A549 (cell line): ENCODE data around the gene ZSCAN5A. TPM values are rescaled to one million over a fixed set of nuclear protein-coding genes. Genes with fewer than 3 reads are reported as not detected.
"Not testable (repeated sequence)": the region's sequence is repeated elsewhere in the genome, so short reads cannot be mapped to it uniquely, and the experiment has no call there.

Experiments
- ATAC-seq, 2 experiments: fragments of 200-7000 bp in 1 of 2; fragments of >200 bp in 1 of 2; cut with Nextera tagmentation in 1 of 2; cut with Tn5 transposase in 1 of 2; 3 replicates each; pipeline versions ENCODE4 v1.8.0 to v1.9.1; 2018 to 2020; ENCODE audit warnings: mild to moderate bottlenecking in 1 of 2, moderate library complexity in 1 of 2
- CTCF ChIA-PET: fragments of 300-600 bp; sonication (Branson Sonifier 250); formaldehyde crosslinking; extraction: SDS; loops from one replicate; lab custom pipeline; 2021; ENCODE audit warnings: antibody characterized with exemption, inconsistent platforms; lab: Yijun Ruan, JAX
- POLR2A ChIA-PET: fragments of 350-600 bp; formaldehyde crosslinking; extraction: SDS; loops from one replicate; lab custom pipeline; 2021; ENCODE audit warnings: antibody characterized with exemption, inconsistent platforms; lab: Yijun Ruan, JAX
- DNase-seq, 2 experiments: peaks; one replicate each; pipeline versions ENCODE4 v3.0.0 to v3.0.0-alpha.2; 2011 to 2016; ENCODE audit warnings: low read depth in 1 of 2, low spot score in 1 of 2
- FAIRE-seq: peaks from 2 replicates; lab custom pipeline; 2011; peaks lifted over from hg19 to GRCh38; lab: Jason Lieb, UNC
- H3K27ac ChIP-seq, 2 experiments: fragments of >200 bp; sonication (Bioruptor Twin); formaldehyde crosslinking; 3 replicates each; pipeline ENCODE4 v1.5.1; 2016 to 2017
- H3K4me1 ChIP-seq: fragments of >200 bp; sonication (Bioruptor Twin); formaldehyde crosslinking; 3 replicates; pipeline ENCODE4 v1.6.1; 2016
- H3K4me2 ChIP-seq: fragments of >200 bp; sonication (Bioruptor Twin); formaldehyde crosslinking; 3 replicates; pipeline ENCODE4 v1.6.1; 2016
- H3K4me3 ChIP-seq: fragments of >200 bp; sonication (Bioruptor Twin); formaldehyde crosslinking; 3 replicates; pipeline ENCODE4 v1.5.1; 2016
- H3K9me3 ChIP-seq: fragments of >200 bp; sonication (Bioruptor Twin); formaldehyde crosslinking; 3 replicates; pipeline ENCODE4 v1.6.1; 2016
- BHLHE40 ChIP-seq: IDR thresholded peaks from 2 replicates; pipeline ENCODE4 v1.6.1; 2012; ENCODE audit warnings: low read depth, low read length, inconsistent platforms
- CBX2 ChIP-seq: fragments of 200-600 bp; sonication (generic); IDR thresholded peaks from 2 replicates; pipeline ENCODE4 v1.6.1; 2016; ENCODE audit warnings: low read depth, mild to moderate bottlenecking, borderline replicate concordance
- CHD2 ChIP-seq: fragments of 150-350 bp; IDR thresholded peaks from 2 replicates; pipeline ENCODE4 v1.6.1; 2014; ENCODE audit warnings: low read length; ENCODE audit not compliant: partially characterized antibody
- CHD4 ChIP-seq: fragments of 200-600 bp; sonication (generic); IDR thresholded peaks from 2 replicates; pipeline ENCODE4 v1.6.1; 2016; ENCODE audit warnings: antibody characterized with exemption, mild to moderate bottlenecking, borderline replicate concordance
- CTCF ChIP-seq: fragments of >200 bp; sonication (Bioruptor Twin); formaldehyde crosslinking; IDR thresholded peaks from 3 replicates; pipeline ENCODE4 v1.5.1; 2016
- E2F6 ChIP-seq: IDR thresholded peaks from 2 replicates; pipeline ENCODE4 v1.6.1; 2012; ENCODE audit warnings: low read depth, borderline replicate concordance
- GATA3 ChIP-seq: IDR thresholded peaks from 2 replicates; pipeline ENCODE4 v1.6.1; 2012; ENCODE audit warnings: borderline replicate concordance
- MAX ChIP-seq: IDR thresholded peaks from 2 replicates; pipeline ENCODE4 v1.6.1; 2012
- MAZ ChIP-seq: fragments of 150-350 bp; IDR thresholded peaks from 2 replicates; pipeline ENCODE4 v1.6.1; 2014; ENCODE audit warnings: antibody characterized with exemption, low read depth, low read length, borderline replicate concordance
- NPAS2 ChIP-seq: fragments of 250-450 bp; sonication (Bioruptor Pico); IDR thresholded peaks from 2 replicates; pipeline ENCODE4 v1.8.0; 2022; ENCODE audit warnings: mild to moderate bottlenecking, moderate library complexity, borderline replicate concordance
- POLR2AphosphoS2 ChIP-seq: conservative IDR thresholded peaks from 2 replicates; pipeline ENCODE4 v1.6.1; 2012; ENCODE audit warnings: low read length, improper control_type of control experiment, inconsistent platforms
- RAD21 ChIP-seq, 2 experiments: fragments of >200 bp in 1 of 2; sonication (Bioruptor Twin) in 1 of 2; formaldehyde crosslinking in 1 of 2; IDR thresholded peaks in 1 of 2; conservative IDR thresholded peaks in 1 of 2; 2 replicates in 1 of 2; 3 replicates in 1 of 2; pipeline ENCODE4 v1.6.1; 2012 to 2018; ENCODE audit warnings: inconsistent platforms in 1 of 2
- RCOR1 ChIP-seq: fragments of 150-350 bp; IDR thresholded peaks from 2 replicates; pipeline ENCODE4 v1.6.1; 2014; ENCODE audit warnings: antibody characterized with exemption, low read length, low read depth
- RNF2 ChIP-seq: fragments of 200-600 bp; sonication (generic); IDR thresholded peaks from 2 replicates; pipeline ENCODE4 v1.6.1; 2016; ENCODE audit warnings: low read depth, mild to moderate bottlenecking, antibody characterized with exemption, moderate library complexity, borderline replicate concordance
- SMC3 ChIP-seq: fragments of >200 bp; sonication (Bioruptor Twin); formaldehyde crosslinking; IDR thresholded peaks from 3 replicates; pipeline ENCODE4 v1.6.1; 2018; ENCODE audit warnings: inconsistent platforms
- TFCP2L1 ChIP-seq: fragments of 250-450 bp; sonication (Bioruptor Pico); IDR thresholded peaks from 2 replicates; pipeline ENCODE4 v1.5.0; 2021; ENCODE audit warnings: mild to moderate bottlenecking
- ZFP36 ChIP-seq: fragments of 450-650 bp; IDR thresholded peaks from 2 replicates; pipeline ENCODE4 v1.6.1; 2014; ENCODE audit warnings: borderline replicate concordance; ENCODE audit not compliant: partially characterized antibody
- WGBS: methylation state at CpG from one replicate; pipeline ENCODE4 v1.1.6; 2017; ENCODE audit errors: missing lambda C conversion rate; 5-methylcytosine and 5-hydroxymethylcytosine counted together
- polyA plus RNA-seq, 4 experiments: library from polyadenylated mRNA; depleted of rRNA in 3 of 4; stranded (reverse); fragments of >200 nt; fragmentation: RNase III in 1 of 4; extraction: RNeasy Plus Mini Kit Qiagen cat#74134 plus additional on column Dnase treatment in 1 of 4; gene quantifications; 2 replicates in 3 of 4; 3 replicates in 1 of 4; pipeline ENCODE4 v1.2.3, GENCODE V29; 2011 to 2017

Gene ZSCAN5A
- polyA plus RNA-seq, 2 of the 4 experiments (the other 2 are of a cell fraction), result 10.8 to 13.3 TPM

- Histone ChIP-seq H3K27ac (no peak overlapping the region), H3K4me2 (no peak overlapping the region)
- CTCF ChIA-PET, result interaction anchor here (2.2 kb wide), 1 partner anchor 9 kb away, joined by 10 read pairs; no protein-coding TSS in a partner anchor
- ATAC-seq, result no peak
- DNase-seq, result no peak
- TF ChIP-seq ZFP36 (peak; percentile 78), MAZ (no peak)
- TF ChIP-seq, all 56 proteins: peak for 1
- POLR2A ChIA-PET, result no interaction called here
- FAIRE-seq, result no peak
- no peak overlapping the region for H3K4me3 ChIP-seq
- peaks cover 56% of the 10 kb centered on the region for H3K9me3 ChIP-seq
- H3K4me1 ChIP-seq, result no peaks in the 10 kb centered on the region
These were observed 27.3 kb upstream of the ZSCAN5A start for GRCh38 chr19:56341948-56342347.

GRCh38 chr19:56339031-56339430 lies 24.4 kb upstream of the ZSCAN5A start:
- H3K4me1 ChIP-seq, DNase-seq, H3K4me2 ChIP-seq, POLR2A ChIA-PET, ATAC-seq, H3K27ac ChIP-seq, FAIRE-seq, H3K4me3 ChIP-seq: not testable (repeated sequence)
- CTCF ChIA-PET, result interaction anchor here (0.9 to 1.5 kb wide), 3 partner anchors 10 to 273 kb away, joined by 3 to 4 read pairs (median 3); no protein-coding TSS in a partner anchor
- 87% methylated on average over 9 of the region's 10 CpGs for WGBS
- peaks cover 46% of the 10 kb centered on the region for H3K9me3 ChIP-seq

- POLR2A ChIA-PET, ATAC-seq, FAIRE-seq, H3K4me3 ChIP-seq, CTCF ChIA-PET, DNase-seq, H3K27ac ChIP-seq, H3K4me1 ChIP-seq, H3K4me2 ChIP-seq: not testable (repeated sequence)
- 3% methylated on average over 6 of the region's 8 CpGs for WGBS
- H3K9me3 ChIP-seq, result peaks cover 35% of the 10 kb centered on the region; the same call in 2 of the 3 replicates
These were observed 22.4 kb upstream of the ZSCAN5A start for GRCh38 chr19:56337077-56337476.

GRCh38 chr19:56335371-56335770 lies 20.7 kb upstream of the ZSCAN5A start:
- H3K4me1 ChIP-seq, ATAC-seq, H3K4me3 ChIP-seq, DNase-seq, H3K4me2 ChIP-seq, FAIRE-seq, H3K27ac ChIP-seq, POLR2A ChIA-PET: not testable (repeated sequence)
- H3K9me3 ChIP-seq, result peaks cover 28% of the 10 kb centered on the region; the same call in 1 of the 3 replicates
- CTCF ChIA-PET, result interaction anchor here (0.9 to 4.0 kb wide), 6 partner anchors 19 to 269 kb away, joined by 3 to 51 read pairs (median 6); no protein-coding TSS in a partner anchor

GRCh38 chr19:56333506-56333905 lies 18.9 kb upstream of the ZSCAN5A start:
- ATAC-seq (peak in 1 of 2 experiments; percentile 84; a peak in 4 of 6 replicates), DNase-seq (peak; percentile 43 to 70), FAIRE-seq (peak; percentile 84)
- TF ChIP-seq MAX (no peak), NPAS2 (CRISPR knock-in tag) (no peak), CHD4 (no peak), RNF2 (no peak), E2F6 (no peak), POLR2AphosphoS2 (no peak), CHD2 (no peak), BHLHE40 (no peak), CBX2 (no peak), TFCP2L1 (CRISPR knock-in tag) (no peak), GATA3 (no peak), CTCF (peak; percentile 66), RAD21 (conservative IDR thresholded peaks at IDR 0.05 in 1 of 2, IDR thresholded peaks at IDR 0.05 in 1 of 2) (peak; percentile 78 to 90), SMC3 (peak; percentile 59), RCOR1 (no peak)
- CTCF ChIA-PET, result interaction anchor here (0.6 to 4.0 kb wide), 45 partner anchors 8 to 703 kb away, joined by 3 to 51 read pairs (median 4); partner anchors contain the start of gene ZNF444
- H3K27ac ChIP-seq, result no peak overlapping the region
- H3K9me3 ChIP-seq, result peaks cover 19% of the 10 kb centered on the region; the same call in 1 of the 3 replicates
- no peak overlapping the region for H3K4me2 ChIP-seq
- no peaks in the 10 kb centered on the region for H3K4me1 ChIP-seq
- no peak overlapping the region for H3K4me3 ChIP-seq
- POLR2A ChIA-PET, result interaction anchor here (0.8 to 1.1 kb wide), 3 partner anchors 80 to 679 kb away, joined by 3 to 7 read pairs (median 3); no protein-coding TSS in a partner anchor
